Sigmoid colon (tissue), 4 donors: ENCODE data around the gene CDH23.

Experiments used
- POLR2A ChIP-seq, 2 donors: fragments of 450-650 bp; IDR thresholded peaks; one replicate each; pipeline ENCODE4 v1.6.1; 2016; ENCODE audit warnings: antibody characterized with exemption in 2 of 2, mild to moderate bottlenecking in 2 of 2, moderate library complexity in 2 of 2
- POLR2AphosphoS5 ChIP-seq, 4 donors: sonication (generic); formaldehyde crosslinking; IDR thresholded peaks; one replicate each; pipeline ENCODE4 v1.6.1; 2017; ENCODE audit warnings: antibody characterized with exemption in 4 of 4
- TF ChIP-seq, protein P1 (sequence below), 4 experiments: fragments of 450-650 bp in 3 of 4; fragments of 200-600 bp in 1 of 4; IDR thresholded peaks; one replicate each; pipeline ENCODE4 v1.5.1; 2016 to 2019; ENCODE audit warnings: antibody characterized with exemption in 4 of 4, mild to moderate bottlenecking in 3 of 4, moderate library complexity in 2 of 4

DNA sequence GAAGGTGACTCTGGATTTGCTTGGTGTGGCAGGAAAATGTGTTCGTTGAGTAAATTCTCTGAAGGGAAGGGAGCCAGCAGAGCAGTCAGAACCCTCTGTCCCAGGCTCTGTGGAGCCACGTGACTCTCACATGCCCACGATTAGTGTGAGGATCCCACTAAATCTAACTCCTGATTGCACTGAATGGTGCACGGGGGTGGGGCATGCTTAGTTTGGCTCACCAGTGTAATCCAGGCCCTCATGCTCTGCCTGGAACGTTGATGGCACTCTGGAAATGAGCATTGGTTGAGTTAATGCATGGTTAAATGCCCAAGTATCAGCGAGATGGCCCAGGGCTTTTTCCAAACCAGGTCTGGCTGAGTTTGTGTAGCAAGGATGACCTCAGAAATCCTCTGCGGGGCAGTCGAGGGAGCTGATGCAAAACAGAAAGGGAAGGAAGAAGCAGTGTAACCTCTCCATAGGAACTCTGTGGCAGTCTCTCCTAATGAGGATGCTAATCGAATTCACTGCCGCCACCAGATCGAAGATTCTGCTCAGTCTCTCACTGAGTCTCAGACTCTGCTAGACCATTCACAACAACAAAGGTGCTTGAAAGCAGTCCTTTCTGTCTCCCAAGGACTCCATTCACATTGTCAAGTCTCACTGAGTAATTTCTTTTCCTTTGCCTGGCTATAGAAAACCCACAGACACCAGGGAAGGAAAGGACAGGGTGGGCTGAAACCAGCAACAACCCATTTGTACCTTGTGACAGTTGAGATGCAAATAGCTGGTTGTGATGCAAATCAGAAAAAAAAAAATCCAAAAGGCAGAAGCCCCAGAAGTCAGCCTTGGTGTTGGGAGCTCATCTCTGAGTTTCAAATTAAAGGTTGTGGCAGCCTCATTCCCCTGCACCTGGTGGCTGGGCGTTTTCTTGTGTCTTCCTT, 224.8 kb downstream of the CDH23 start:
- TF ChIP-seq, protein P1, sequence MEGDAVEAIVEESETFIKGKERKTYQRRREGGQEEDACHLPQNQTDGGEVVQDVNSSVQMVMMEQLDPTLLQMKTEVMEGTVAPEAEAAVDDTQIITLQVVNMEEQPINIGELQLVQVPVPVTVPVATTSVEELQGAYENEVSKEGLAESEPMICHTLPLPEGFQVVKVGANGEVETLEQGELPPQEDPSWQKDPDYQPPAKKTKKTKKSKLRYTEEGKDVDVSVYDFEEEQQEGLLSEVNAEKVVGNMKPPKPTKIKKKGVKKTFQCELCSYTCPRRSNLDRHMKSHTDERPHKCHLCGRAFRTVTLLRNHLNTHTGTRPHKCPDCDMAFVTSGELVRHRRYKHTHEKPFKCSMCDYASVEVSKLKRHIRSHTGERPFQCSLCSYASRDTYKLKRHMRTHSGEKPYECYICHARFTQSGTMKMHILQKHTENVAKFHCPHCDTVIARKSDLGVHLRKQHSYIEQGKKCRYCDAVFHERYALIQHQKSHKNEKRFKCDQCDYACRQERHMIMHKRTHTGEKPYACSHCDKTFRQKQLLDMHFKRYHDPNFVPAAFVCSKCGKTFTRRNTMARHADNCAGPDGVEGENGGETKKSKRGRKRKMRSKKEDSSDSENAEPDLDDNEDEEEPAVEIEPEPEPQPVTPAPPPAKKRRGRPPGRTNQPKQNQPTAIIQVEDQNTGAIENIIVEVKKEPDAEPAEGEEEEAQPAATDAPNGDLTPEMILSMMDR (IDR thresholded peaks at IDR 0.05) = no peak
- no peak for TF ChIP-seq POLR2A (IDR thresholded peaks at IDR 0.05)
- TF ChIP-seq POLR2AphosphoS5 (IDR thresholded peaks at IDR 0.05) = peak in 2 of 4 donors; percentile 27 to 56
